Measurements from ENCODE around the gene GNA12.

Gene GNA12

DNA sequence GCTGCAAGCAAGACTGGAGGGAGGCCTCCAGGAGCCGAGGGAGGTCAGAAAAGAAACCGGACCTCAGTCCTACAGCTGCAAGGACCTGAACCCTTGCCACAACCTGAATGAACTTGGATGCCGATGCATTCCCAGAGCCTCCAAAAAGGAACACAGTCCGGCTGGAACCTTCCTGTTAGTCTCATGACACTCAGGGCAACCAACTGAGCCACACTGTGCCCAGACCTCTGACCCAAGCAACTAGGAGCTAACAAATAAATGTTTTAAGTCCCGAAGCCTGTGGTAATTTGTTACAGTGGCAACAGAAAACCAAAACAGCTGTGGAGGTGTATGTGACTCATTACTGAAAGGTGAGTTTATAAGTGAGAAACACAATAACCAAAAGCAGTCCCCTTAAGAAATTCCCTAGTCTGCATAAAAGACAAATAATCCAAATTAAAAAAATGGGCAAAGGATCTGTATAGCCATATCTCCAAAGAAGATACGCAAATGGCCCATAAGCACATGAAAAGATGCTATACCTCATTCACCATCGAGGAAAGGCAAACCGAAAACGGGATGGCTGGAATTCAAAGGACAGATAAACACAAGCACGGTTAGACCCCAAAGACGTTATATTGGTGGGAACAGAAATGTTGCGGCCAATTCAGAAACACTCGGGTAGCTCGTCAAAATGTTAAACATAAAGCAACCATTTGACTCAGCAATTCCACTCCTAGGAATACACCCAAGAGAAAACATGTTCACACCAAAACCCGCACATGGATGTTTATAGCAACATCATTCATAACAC lies 24.8 kb downstream of the GNA12 start:
- in situ Hi-C loops (cut with HindIII; ENCODE audit: low sequenced_read_pairs) = no loop called here

DNA sequence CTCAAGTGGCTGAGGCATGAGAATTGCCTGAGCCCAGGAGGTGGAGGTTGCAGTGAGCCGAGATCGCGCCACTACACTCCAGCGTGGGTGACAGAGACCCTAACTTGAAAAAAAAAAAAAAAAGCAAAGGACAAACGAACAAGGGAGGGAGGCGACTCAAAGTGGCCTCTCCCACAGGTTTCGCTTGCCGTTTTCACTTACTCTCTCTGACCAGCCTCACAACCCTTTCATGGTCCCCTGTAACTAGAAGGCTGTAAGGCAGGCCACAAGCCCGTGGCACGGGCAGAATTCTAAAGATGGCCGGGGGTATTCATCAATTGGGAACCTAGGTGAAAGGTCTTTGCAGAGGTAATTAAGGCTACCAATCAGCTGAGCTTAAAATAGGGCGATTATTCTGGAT lies 25.5 kb downstream of the GNA12 start:
- in situ Hi-C loops (cut with HindIII; ENCODE audit: low sequenced_read_pairs) = no loop called here

DNA sequence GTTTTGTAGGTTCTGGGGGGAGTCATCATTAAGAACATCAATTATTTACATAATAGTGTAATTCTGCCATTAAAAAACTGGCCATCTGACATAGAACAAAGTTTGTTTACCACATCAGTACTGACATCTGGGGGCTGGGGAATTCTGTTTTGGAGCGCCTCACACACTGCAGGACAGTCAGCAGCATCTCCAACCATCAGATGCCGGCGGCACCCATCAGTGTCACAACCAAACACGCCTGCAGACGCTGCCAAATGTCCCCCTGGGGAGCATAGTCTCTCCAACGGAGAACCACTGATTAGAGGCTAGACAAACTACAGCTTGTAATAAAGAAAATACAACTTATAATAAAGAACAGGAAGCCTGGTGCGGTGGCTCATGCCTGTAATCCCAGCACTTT lies 26.0 kb downstream of the GNA12 start:
- in situ Hi-C loops (cut with HindIII; ENCODE audit: low sequenced_read_pairs) = no loop called here

DNA sequence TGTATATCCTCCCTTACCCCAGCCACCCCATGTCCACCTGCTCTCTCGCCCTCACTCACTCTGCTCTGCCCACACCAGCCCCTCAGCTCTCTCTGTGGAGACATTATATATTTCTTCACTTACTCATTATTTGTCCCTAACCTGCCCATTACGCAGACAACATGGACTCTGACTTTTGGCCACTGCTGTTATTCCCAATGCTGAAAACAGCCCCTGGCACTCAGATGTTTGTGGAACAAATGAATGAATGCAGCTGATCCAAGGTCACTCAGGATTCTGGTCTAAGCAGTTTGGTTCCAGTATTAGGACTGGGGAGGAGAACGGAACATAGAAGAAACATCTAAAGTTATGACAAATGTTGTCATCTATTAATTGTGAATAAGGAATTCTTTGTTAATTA lies 26.7 kb downstream of the GNA12 start:
- in situ Hi-C loops (cut with HindIII; ENCODE audit: low sequenced_read_pairs) = no loop called here

DNA sequence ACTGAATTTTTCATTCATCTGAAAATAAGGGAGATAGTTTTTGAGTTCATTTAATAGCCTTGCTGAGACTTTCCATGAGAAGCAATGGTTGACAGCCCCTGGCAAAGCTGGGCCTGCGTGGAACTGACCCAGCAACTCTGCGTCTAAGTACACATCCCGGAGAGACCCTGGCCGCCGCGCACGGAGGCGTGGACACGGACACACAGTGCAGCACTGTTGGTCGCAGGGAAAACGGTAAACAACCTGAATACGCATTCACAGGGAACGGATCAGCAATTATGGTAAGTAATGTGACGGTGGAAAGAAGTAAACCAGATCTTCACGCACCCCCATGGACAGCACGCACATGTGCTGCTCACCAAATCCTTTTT lies 28.2 kb downstream of the GNA12 start:
- in situ Hi-C loops (cut with HindIII; ENCODE audit: low sequenced_read_pairs) = no loop called here

DNA sequence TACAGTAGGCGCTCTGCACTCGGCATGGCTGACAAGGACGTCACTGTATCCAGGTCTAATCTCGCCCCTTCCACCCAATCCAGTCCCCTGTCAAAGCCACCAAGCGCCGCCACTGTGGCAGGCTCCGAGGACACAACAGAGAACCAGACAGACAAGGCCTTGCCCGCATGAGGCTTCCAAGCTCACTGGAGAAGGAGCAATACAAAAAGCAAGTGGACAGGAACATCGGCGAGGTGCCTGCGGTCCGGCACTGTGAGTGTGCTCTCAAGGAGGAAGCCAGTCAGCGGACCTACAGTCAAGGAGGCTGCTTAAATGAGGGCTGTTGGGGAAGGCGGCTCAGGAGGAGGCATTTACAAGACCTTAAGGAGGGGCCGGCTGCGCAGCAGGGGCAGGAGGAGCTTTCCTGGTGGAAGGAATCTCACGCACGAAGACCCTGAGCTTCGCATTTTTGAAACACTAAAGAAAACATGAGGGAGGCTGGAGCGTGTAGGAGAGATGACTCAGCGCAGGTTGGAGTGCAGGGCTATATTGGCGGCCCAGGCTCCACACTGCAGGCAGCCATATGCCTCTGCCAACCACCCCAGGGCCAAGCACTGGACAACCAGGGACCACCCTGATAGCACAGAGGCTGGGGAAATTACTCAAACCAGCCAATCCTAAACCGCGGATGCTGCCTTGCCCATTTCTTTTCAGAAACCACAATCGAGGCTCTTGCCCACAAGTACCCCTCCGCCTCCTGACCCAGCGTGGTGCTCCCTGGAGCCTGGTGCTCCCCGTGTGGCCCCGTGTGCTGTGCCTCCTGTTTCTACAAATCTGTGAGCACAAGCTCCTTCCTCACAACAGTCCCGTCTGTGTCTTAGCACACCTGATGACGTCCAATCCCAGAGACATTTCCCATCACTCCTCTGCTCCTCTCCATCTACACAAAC lies 28.9 kb downstream of the GNA12 start:
- in situ Hi-C loops (cut with HindIII; ENCODE audit: low sequenced_read_pairs) = no loop called here

DNA sequence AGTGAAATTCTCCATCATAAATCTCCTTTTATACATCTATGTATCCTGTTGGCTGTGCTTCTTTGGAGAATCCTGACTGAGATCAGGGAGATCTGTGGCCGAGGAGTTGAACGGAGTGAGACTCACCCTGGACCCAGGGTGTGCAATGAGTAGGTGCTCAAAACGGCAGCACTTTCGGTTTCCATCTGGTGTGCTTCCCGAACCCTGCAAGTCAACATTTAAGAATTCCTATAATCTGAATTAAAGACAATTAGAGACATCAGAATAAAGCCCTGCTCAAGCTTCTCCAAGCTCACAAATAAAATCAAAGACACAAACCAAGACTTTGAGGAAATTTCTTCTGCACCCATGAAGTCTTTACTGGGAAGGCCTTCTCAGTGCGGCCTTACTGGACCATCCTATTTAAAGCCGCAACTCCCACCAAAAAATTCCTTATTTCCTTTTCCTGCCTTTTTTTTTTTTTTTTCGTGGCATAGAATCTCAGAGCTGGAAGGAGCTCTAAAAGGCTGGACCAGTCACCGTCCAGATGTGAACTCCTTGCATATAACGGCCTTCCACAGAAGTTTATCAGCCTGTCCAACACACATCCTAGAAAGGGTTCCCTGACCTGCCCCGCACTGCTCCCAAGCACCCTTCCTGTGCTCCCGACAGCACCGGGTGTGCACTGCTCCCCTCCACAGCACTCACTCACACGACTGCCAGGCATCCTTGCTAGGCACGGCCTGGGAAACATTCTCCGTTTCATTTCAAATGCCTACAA lies 29.7 kb downstream of the GNA12 start:
- in situ Hi-C loops (cut with HindIII; ENCODE audit: low sequenced_read_pairs) = no loop called here

DNA sequence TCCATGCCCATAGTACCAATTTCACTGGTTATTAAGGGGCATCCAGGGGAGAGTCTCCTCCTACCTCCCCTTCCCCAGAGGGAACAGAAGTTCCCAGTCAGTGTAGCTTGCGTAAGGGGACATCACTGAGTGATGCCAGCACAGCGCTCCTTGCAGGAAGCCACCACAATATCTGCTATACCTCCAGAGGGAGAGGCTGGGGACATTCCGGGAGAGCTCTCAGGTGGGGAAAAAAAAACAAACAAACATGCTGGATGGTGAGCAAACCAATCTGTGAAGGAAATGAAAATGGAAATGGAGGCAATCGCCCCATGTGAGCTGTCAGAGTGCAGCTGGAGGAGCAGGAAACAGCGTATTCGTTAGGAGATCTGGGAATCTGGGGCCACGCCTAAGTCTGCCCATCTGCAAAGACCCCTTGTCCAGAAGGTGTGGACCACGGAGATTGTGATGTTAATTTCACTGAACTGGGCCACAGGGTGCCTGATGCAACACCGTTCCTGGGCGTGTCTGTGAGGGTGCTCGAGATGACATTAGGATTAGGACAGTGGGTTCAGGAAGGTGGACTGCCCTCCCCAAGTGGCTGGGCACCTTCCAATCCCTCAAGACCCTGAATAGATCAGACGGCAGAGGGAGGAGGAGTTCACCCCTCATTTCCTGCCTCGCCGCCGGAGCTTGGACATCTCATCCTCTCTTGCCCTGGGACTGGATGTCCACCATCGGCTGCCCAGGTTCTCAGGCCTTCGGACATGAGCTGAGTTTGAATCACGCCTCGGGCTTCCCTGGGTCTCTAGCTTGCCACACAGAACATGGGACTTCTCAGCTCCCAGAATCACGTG lies 30.5 kb downstream of the GNA12 start:
- in situ Hi-C loops (cut with HindIII; ENCODE audit: low sequenced_read_pairs) = no loop called here

DNA sequence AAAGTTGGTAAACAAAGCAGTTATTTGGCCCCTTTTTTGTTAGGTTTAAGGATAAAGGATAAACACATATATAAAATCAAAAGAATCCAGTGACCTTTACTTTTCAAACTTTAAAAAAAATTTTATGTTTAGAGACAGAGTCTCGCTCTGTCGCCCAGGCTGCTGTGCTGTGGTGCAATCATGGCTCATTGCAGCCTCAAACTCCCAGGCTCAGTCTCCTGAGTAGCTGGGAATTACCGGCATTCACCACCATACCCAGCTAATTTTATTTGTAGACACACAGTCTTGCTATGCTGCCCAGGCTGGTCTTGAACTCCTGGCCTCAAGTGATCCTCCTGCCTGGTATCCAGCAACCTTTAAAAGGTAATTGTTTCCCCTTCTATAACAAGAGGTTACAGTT lies 31.3 kb downstream of the GNA12 start:
- in situ Hi-C loops (cut with HindIII; ENCODE audit: low sequenced_read_pairs) = no loop called here

DNA sequence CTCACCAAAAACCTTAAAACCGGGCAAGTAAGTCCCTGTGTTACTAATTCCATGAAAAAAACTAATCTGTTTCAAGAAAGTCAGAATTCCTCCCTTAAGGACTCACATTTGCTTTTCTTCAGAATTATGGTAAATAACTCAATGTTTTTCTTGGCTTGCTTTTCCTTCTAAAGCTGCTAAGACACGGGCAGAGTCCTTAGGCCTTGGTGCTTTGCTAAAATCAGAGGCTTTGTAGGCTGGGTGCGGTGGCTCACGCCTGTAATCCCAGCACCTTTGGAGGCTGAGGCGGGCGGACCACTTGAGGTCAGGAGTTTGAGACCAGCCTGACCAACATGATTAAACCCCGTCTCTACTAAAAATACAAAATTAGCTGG lies 32.0 kb downstream of the GNA12 start:
- in situ Hi-C loops (cut with HindIII; ENCODE audit: low sequenced_read_pairs) = no loop called here

DNA sequence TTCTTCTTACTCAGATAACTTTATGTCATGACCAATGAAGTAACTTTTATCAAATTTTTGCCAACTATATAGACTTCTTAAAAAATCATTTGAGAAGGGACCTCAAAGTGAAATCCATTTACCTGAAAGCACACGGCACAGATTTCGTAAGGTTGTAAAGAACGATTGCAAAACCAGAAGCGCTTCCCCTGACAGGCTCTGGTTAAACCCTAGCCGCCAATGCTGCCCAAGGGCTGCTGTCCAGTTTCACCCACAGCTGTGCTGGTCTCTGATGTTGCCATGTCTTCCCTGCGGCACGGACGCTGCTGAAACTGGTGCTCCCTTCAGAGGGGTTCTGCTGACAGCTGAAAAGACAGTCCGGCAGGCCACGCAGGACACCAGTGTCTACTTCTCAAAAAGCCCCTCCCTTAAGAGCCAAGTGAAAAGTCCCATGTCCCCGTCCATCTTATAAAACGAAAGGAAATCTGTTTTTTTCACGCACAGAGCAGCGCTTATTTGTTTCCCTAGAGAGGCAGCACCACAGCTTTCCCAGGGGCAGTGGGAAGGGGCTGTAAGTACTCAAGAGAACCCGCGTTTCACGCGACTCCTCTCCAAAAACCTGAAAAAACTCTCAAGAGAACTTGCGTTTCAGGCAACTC lies 32.5 kb downstream of the GNA12 start:
- in situ Hi-C loops (cut with HindIII; ENCODE audit: low sequenced_read_pairs) = no loop called here

DNA sequence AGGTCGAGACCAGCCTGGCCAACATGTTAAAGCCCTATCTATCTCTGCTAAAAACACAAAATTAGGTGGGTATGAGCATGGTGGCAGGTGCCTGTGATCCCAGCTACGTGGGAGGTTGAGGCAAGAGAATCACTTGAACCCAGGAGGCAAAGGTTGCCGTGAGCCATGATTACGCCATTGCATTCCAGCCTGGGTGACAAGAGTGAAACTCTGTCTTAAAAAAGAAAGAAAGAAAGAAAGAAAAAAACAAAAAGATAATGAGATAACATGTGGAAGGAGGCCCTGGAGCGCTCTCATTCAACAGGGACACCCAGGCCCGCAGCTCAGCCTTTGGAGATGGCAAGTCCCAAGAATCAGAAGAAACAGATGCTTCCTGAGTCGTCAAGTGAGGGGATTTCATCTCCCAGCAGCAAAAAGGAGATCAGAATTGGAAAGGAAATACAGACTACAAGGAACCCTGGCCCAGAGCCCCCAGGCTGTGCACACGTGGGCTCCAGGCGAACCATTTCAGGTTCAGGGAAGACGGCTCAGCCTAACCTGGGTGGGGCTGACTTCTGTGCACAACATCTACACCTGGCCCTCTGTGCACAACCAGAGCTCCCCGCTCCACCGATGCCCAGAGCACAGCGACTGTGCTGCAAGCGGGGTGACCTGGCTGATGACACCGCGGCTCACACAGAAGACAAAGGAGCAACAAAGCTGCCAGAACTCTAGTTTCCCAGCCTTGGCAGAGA lies 33.3 kb downstream of the GNA12 start:
- in situ Hi-C loops (cut with HindIII; ENCODE audit: low sequenced_read_pairs) = no loop called here

DNA sequence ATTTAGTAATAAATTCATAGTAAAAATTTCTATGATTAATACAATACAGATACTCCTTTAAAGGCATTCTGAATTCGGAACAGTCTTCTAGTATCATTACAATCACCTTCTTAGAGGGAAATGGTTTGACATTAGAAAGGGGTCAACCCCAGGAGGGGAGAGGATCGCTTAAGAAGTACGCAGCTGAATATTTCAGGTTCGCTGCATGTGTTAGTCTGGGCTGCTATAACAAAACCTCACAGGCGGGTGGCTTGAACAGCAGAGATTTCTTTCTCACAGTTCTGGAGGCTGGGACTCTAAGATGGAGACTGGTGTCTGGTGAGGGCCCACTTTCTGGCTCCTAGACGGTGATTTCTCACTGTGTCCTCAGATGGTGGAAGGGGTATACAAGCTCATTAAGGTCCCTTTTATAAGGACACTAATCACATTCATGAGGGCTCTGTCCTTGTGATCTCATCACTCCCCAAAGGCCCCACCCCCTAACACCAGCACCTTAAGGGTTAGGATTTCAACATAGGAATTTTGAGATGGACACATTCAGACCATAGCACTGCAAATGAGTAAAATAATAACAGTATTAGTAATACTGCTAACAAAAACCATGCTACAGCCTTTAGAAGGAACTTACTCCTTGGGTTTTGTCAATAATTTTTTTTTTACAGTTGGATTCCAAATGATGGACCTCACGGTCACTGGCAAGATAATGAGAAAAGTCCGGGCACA lies 34.0 kb downstream of the GNA12 start:
- in situ Hi-C loops (cut with HindIII; ENCODE audit: low sequenced_read_pairs) = loop anchor here (10.0 kb wide), 2 partner anchors 55 to 245 kb away; no protein-coding TSS in a partner anchor

DNA sequence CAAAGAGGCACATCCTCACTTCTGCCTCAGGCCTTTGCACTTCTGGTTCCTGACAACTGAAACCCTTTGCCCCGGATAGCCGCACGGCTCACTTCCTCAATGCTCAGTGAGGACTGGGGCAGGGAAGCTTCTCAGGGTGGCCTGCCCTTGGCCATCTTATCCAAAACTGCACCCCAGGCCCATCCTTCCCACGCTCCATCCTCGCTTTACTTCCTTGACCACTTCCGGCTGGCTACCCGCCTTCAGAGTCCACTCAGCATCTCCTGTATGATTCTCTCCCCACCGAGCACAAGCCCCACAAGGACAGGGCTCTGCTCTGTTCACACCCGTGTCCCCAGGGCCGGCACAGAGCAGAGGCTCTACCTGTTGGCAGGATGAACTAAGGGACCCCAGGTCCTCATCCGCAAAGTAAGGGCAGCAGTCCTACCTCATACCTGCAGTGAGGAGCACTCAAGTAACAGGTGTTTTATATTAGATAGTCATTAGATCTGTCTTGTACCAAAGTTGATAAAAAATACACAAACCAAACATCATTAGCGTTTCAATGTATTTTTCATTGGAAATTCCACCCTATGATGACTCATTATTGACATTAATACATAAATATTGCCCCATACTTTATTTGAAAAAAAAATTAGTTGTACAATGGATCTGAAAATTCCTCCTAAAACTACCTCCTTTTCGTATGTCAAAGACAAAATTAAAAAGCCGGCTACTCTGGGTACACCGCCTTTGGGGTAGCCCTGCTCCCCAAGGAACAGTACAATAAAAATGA lies 35.0 kb downstream of the GNA12 start:
- in situ Hi-C loops (cut with HindIII; ENCODE audit: low sequenced_read_pairs) = loop anchor here (10.0 kb wide), 2 partner anchors 56 to 244 kb away; no protein-coding TSS in a partner anchor

DNA sequence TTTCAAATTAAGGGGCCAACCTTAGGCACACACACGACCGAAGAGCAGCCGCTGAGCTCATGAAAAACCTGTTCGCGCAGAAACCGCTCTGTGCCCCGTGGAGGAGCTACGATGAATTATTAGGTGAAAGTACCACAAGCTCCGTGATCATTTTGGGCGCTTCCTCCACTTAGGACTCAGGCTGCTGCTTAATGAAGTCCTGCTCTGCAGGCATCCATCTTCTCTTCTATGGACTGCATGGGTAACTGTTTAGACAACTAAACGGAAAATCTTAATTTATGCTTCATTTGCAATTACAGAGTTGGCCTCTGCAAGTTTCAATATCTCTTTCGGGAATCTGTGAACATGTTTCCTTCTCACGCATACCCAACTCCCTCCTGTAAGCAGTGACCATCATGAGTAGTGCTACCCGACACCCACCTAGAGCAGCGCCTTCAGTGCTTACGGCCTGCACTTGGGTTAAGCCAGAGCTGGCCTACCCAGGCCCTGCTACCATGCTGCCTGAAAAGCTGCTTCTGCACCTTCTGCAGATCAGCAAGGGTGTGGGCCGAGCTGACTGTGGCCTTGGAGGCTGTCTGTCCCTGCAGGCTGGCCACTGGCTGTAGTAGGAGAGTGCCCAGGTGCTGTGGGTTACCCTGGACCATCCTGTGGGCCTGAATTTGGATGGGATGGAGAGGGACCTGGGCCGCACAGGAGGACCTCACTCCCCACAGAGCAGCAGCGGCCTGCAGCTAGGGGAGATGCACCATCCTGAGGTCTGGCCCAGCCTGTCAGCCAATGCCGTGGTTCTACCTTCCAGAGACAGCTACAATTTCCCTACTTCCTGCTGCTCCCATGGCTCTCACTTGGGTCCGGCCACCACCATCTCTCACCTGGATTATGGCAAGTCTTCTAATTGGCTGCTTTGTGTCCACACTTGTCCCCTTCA lies 36.0 kb downstream of the GNA12 start:
- in situ Hi-C loops (cut with HindIII; ENCODE audit: low sequenced_read_pairs) = loop anchor here (10.0 kb wide), 2 partner anchors 57 to 243 kb away; no protein-coding TSS in a partner anchor

DNA sequence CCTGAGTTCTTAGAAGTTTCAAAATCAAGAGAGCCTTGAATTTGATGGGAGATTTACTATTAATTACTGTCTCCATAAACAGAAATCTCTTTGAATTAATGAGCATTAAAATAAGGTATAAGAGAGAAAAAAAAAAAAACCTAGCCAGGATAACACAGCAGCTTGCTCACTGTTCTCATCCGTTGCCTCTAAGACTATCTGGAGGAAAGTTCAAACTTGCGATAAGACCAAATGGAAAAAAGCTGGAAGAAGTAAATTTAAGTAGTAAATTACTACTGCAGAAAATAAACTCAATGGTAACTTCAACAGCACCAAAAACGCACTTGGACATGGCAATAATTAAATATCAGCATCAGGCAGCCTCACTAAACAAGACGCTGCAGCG lies 36.7 kb downstream of the GNA12 start:
- in situ Hi-C loops (cut with HindIII; ENCODE audit: low sequenced_read_pairs) = loop anchor here (10.0 kb wide), 2 partner anchors 57 to 243 kb away; no protein-coding TSS in a partner anchor

DNA sequence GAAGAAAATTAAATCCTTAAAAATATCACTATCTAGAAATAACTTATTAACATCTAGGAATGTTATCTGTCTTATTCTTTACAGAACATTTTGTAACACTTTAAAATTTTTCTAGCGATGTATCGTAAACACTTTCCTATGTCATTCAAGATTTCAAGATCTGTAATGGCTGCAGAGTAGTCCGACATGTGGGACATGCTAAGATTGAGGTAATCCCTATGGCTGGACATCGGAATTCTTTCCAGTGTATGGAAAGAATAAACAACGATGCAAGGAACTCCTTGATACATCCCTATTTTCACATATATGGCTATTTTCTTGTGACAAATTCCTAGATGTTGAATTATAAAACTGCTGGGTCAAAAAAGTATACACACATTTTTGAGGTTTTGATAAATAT lies 37.5 kb downstream of the GNA12 start:
- in situ Hi-C loops (cut with HindIII; ENCODE audit: low sequenced_read_pairs) = loop anchor here (10.0 kb wide), 2 partner anchors 58 to 242 kb away; no protein-coding TSS in a partner anchor
